ENCODE data around the gene FBXL13.
"Not testable (repeated sequence)": the region's sequence is repeated elsewhere in the genome, so short reads cannot be mapped to it uniquely, and the experiment has no call there.

FBXL13 gene

DNA sequence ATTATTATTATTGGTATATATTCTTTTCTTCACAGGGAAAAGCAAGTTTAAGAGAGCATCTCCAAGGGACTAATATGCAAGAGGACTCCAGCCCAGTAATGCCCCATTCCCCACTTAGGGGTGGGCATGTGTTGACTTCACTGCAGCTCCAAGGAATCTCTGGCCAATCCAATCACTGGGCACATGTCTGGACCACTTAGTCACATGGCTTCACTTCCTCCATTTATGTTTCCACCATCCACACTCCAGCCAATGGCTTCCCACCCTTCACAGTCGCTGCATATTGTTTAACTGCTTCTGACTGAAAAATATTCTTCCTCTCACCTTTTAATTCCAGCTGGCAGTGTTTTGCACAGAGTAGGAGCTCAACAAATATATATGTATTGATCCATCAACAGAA lies 43.6 kb downstream of the FBXL13 start:
- no peak for DNase-seq (ENCODE audit: low read depth in 1 of 2, low spot score in 1 of 2)

DNA sequence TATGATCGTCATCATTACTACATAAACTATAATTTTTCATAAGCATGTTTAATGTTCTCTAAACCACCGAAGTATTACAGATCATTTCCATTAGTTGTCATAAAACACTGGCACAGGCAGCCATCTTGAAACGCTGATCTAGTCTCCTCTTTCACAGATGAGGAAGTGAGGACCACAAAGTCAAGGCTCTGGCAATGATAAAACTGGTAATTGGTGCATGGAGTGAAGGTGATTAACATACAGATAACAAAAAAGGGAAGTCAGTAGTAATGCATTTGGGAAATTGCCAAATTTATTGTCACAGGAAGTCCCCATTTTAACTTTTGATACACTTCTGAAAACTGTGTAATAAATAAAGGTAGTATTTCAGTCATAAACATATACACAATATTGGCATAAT lies 49.3 kb downstream of the FBXL13 start:
- DNase-seq (ENCODE audit: low read depth in 1 of 2, low spot score in 1 of 2) = no peak

DNA sequence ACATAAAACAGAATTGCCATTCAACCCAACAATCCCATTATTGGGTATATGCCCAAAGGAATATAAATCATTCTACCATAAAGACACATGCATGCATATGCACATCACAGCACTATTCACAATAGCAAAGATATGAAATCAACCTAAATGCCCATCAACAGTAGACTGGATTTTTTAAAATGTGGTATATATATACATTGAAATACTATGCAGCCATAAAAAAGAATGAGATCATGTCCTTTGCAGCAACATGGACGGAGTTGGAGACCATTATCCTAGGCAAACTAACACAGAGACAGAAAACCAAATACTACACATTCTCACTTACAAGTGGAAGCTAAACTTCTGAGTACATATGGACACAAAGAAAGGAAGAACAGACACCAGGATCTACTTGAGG lies 51.0 kb downstream of the FBXL13 start:
- DNase-seq (ENCODE audit: low read depth in 1 of 2, low spot score in 1 of 2) = not testable (repeated sequence)

DNA sequence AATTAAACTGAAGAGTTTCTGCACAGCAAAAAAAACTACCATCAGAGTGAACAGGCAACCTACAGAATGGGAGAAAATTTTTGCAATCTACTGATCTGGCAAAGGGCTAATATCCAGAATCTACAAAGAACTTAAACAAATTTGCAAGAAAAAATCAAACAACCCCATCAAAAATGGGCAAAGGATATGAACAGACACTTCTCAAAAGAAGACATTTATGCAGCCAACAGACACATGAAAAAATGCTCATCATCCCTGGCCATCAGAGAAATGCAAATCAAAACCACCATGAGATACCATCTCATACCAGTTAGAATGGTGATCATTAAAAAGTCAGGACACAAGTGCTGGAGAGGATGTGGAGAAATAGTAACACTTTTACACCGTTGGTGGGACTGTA lies 53.1 kb downstream of the FBXL13 start:
- not testable (repeated sequence) for DNase-seq (ENCODE audit: low read depth in 1 of 2, low spot score in 1 of 2)

DNA sequence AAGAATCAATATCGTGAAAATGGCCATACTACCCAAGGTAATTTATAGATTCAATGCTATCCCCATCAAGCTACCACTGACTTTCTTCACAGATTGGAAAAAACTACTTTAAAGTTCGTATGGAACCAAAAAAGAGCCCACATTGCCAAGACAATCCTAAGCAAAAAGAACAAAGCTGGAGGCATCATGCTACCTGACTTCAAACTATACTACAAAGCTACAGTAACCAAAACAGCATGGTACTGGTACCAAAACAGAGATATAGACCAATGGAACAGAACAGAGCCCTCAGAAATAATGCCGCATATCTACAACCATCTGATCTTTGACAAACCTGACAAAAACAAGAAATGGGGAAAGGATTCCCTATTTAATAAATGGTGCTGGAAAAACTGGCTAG lies 53.7 kb downstream of the FBXL13 start:
- not testable (repeated sequence) for DNase-seq (ENCODE audit: low read depth in 1 of 2, low spot score in 1 of 2)

DNA sequence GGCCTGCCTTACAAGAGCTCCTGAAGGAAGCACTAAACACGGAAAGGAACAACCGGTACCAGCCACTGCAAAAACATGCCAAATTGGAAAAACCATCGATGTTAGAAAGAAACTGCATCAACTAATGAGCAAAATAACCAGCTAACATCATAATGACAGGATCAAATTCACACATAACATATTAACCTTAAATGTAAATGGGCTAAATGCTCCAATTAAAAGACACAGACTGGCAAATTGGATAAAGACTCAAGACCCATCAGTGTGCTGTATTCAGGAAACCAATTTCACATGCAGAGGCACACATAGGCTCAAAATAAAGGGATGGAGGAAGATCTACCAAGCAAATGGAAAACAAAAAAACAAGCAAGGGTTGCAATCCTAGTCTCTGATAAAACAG lies 56.3 kb downstream of the FBXL13 start:
- DNase-seq (ENCODE audit: low read depth in 1 of 2, low spot score in 1 of 2) = not testable (repeated sequence)

DNA sequence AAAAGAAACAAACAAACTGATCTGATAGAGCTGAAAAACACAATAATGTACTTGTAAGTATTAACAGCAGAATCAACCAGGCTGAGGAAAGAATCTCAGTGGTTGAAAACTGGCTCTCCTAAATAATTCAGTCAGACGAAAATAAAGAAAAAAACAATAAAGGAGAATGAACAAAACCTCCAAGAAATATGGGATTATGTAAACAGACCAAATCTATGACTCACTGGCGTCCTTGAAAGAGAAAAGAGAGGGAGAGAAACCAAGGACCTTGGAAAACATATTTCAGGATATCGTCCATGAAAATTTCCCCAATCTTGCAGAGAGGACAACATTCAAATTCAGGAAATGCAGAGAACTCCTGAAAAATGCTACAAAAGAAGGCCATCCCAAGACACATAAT lies 62.9 kb downstream of the FBXL13 start:
- DNase-seq (ENCODE audit: low read depth in 1 of 2, low spot score in 1 of 2) = no peak

DNA sequence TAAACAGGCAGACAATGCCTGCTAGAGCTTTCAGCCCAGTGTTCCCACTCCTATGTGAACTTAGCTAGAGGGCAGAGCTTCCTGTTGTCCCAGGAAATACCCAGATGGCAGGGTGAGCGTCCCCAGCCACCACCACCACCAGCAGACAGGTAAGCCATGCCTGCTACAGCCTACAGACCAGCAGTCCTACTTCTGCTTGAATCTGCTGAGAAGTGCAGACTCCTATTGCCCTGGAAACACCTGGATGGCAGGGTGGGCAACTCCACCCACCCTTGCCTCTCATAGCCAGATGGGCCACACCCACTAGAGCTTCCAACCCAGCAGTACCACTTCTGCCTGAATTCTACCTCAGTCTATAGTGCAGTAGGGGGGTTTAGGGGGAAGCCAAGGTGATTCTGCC lies 64.4 kb downstream of the FBXL13 start:
- no peak for DNase-seq (ENCODE audit: low read depth in 1 of 2, low spot score in 1 of 2)

DNA sequence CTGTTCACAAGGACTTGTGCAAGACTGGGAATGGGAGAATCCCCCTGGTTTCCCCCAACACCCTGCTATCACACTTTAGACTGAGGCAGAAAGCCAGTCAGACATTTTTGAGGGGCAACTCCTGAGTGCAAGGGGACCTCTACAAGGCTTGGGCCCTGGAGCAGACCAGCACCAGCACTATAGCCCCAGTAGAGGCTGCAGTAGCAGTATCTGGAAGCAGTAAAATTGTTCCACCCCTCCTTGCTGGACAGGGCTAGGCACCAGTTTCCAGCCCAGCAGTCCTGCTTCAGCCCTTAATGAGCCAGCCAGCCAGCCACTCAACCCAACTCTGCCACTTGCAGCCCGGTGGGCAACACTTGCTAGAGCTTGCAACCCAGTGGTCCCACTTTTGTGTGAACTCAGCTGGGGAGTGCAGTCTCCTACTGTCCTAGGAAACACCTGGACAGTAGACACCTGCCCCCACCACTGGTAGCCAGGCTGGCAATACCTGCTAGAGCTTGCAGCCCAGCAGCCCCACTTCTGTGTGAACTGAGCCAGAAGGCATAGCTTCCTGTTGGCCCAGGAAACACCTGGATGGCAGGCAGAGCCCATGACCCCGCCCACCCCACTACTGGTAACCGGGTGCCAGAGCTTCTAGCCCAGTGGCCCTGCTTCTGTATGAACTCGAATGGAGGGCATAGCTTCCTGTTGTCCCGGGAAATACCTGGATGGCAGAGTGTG lies 65.0 kb downstream of the FBXL13 start:
- DNase-seq (ENCODE audit: low read depth in 1 of 2, low spot score in 1 of 2) = no peak

DNA sequence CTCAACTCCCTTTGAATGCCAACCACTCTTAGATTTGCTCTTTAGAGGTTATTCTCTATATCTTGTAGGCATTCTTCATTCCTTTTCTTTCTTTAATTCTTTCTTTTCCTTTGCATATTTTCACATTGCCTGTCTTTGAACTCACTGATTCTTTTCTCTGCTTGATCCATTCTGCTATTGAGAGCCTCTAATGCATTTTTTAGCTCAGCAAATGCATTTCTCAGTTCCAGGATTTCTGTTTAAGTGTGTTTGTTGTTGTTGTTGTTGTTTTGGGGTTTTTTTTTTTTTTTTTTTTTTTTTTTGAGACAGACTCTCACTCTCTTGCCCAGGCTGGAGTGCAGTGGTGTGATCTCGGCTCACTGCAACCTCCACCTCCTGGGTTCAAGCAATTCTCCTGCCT lies 71.6 kb downstream of the FBXL13 start:
- no peak for DNase-seq (ENCODE audit: low read depth in 1 of 2, low spot score in 1 of 2)

DNA sequence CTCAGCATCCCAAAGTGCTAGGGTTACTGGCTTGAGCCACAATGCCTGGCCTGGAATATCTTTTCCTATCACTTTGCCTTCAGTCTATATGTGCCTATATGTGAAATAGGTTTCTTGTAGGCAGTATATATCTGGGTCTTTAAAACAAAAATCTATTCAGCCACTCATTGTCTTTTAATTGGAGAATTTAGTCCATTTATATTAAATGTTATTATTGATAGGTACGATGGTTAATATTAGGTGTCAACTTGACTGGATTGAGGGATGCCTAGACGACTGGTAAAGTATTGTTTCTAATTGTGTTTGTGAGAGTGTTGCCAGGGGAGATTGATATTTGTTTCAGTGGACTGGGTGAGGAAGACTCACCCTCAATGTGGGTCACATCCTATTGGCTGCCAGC lies 73.4 kb downstream of the FBXL13 start:
- DNase-seq (ENCODE audit: low read depth in 1 of 2, low spot score in 1 of 2) = no peak

DNA sequence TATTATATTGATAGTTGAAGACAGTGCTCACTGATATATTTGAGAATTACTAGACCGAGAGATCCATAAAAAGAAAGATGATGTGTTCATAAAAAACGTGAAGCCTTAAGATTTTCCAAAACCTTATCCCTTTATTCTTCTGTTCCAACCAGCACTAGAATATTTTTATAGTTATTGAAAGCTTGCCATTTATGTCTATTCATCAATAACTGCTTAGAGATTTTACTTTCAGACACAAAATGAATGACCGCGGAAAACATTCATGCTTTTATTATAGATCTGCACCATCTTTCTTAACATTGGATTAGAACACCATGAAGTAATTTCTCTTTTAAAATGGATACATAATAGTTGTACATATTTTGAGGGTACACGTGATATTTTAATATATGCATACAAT lies 77.6 kb downstream of the FBXL13 start:
- DNase-seq (ENCODE audit: low read depth in 1 of 2, low spot score in 1 of 2) = no peak

DNA sequence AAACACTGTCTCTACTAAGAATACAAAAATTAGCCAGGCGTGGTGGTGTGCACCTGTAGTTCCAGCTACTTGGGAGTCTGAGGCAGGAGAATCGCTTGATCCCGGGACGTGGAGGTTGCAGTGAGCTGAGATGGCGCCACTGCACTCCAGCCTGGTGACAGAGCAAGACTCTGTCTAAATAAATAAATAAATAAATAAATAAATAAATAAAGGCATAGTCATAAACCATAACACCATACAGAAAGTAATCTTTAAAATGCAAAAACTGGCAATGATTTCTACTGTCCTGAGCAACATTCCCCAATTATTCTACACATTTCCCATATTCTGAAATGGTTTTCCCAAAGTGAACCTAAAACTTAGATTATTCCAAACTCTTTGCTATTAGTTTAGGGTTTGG lies 79.0 kb downstream of the FBXL13 start:
- DNase-seq (ENCODE audit: low read depth in 1 of 2, low spot score in 1 of 2) = not testable (repeated sequence)

DNA sequence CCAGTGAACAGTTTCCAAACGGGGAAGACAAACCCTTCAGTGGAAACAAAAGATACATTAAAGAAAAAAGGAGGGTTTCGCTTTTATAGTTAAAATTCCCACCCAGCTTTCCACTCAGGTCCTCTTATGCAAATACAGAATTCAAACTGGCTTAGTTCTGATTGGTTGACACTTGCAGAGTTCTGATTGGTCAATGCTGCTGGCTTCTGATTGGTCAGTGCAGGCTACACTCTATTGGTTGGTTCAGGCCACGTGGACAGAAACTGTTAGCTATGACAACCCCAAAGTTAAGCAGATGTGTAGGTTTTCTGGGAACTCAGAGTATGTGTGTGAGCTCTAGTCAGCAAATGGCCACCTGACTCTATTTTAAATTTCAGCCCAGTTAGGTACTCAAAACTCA lies 80.0 kb downstream of the FBXL13 start:
- DNase-seq (ENCODE audit: low read depth in 1 of 2, low spot score in 1 of 2) = no peak

DNA sequence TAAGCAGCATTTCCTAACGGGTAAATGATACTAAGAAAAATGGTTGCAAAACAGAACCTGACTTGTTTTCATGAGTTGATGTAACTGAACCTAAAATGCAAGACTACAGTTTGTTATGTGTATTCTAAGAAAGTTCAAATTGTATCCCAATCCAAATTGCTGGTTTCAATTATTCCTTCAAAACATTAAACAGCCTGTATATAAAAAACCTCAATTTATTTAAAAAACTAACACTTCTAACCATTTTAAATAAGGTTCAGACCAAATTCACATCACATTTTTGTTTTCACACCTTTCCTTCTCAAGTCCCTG lies 80.9 kb downstream of the FBXL13 start:
- no peak for DNase-seq (ENCODE audit: low read depth in 1 of 2, low spot score in 1 of 2)

DNA sequence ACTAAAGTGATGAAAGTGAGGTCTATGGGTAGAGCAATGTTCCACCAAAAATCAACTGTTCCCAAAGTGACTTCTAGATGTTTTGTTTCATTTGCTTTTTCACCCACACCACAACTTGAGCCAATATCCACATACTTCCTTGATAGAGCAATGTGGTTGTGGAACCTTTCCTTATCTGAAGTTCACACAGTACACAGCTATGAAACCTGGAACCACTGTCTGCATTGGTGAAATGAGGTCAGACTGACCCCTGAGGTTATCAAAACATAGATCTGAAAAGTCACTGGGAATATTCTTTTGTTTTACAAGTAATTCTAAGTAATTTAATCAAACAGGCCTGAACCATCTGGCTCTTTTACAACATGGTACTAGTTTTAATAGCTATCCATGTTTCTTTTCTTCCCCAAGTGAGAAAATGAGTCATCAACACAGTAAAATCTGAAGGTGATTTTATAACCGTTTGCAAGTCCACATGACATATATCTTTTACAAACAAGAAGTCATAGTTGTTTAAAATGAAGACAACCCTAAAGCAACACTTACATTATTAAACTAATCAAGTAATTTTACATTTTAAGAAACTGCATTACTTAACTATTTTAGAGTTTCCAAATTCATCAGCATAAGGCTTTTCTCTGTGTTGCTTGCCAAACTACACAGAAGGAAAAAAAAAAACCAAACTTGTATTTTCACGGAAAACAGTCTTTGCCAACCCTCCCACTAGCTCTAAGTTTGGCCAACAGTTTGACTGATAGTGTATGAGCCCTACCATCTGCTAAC lies 81.5 kb downstream of the FBXL13 start:
- no peak for DNase-seq (ENCODE audit: low read depth in 1 of 2, low spot score in 1 of 2)

DNA sequence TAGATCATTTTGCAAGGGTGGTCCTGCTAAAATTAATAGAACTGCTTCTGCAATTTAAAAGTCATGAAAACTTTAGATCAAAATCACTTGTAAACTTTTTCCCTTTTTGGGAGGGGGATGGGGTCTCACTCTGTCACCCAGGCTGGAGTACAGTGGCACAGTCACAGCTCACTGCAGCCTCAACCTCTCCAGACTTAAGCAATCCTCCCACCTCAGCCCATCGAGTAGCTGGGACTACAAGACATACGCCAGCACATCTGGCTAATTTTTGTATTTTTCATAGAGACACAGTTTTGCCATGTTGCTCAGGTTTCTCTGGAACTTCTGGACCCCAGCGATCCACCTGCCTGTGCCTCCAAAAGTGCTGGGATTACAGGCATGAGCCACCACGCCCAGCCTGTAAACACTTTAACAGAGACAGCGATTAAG lies 82.1 kb downstream of the FBXL13 start:
- DNase-seq (ENCODE audit: low read depth in 1 of 2, low spot score in 1 of 2) = no peak

DNA sequence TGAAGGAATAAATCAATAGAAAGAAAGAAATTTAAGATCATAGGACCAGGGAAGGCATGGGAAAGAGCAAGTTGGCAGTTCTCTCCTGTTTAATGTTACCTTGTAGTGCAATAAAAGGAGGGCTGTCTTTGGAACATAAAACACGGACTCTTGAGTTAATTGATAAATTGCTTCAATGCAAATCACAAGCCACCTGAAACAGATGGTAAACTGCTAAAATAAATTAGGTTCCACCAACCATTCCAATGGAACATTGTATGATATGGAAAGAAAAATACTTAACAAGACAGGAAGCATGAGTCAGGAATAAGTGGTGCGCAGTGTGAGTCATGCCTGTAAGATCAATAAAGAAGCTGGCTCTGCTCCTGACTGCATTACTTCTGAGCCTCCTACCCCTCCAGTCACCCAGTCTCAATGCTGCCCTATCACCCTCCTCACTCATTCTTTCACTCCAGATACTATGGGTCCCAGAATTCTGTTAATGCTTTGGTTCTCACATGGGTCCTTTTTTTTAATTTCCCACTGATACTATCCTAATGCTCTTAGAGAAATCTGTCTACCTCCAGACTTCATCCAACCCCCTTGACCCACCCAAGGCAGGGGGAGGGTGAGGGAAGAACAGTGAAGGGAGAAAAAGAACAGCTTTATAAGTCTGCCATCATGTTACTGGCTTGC lies 82.9 kb downstream of the FBXL13 start:
- DNase-seq (ENCODE audit: low read depth in 1 of 2, low spot score in 1 of 2) = no peak

DNA sequence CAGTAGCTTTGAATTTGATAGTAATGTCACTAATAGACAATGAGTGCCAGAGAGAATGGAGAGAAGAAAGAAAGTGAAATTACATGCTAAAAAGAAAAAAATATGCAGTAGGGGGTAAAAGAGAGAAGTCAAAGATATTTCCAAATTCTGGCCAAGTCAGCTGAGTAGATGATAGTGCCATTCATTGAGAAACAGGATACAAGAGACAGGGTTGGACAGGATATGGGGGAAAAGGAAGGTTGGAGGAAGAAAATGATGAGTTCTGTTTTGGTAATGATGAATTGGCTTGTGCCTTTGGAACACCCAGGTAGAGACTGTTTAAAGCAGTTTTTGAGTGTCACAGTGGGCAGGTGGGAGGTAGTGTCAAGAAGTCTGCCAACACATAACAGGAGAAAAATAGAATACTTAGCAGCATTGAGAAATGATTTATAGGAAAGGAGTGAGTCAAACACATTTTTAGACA lies 83.5 kb downstream of the FBXL13 start:
- DNase-seq (ENCODE audit: low read depth in 1 of 2, low spot score in 1 of 2) = no peak

DNA sequence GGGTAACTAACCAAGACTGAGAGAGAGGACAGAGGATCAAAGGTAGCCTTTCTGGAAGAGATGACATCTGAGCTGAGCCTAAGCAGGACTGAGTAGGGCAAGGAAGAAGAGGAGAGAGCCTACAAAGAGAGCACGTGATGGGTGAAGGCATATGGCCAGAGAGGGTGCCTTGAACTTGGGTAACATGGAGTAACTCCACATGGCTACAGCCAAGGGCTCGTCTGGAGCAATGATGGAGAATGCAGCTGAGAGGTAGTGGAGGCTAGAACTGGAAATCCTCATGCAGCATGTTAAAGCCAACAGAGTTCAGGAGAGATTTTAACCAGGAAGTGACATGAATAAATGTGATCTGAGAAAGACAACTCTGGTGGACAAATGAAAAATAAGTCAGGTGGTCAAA lies 84.0 kb downstream of the FBXL13 start:
- no peak for DNase-seq (ENCODE audit: low read depth in 1 of 2, low spot score in 1 of 2)

DNA sequence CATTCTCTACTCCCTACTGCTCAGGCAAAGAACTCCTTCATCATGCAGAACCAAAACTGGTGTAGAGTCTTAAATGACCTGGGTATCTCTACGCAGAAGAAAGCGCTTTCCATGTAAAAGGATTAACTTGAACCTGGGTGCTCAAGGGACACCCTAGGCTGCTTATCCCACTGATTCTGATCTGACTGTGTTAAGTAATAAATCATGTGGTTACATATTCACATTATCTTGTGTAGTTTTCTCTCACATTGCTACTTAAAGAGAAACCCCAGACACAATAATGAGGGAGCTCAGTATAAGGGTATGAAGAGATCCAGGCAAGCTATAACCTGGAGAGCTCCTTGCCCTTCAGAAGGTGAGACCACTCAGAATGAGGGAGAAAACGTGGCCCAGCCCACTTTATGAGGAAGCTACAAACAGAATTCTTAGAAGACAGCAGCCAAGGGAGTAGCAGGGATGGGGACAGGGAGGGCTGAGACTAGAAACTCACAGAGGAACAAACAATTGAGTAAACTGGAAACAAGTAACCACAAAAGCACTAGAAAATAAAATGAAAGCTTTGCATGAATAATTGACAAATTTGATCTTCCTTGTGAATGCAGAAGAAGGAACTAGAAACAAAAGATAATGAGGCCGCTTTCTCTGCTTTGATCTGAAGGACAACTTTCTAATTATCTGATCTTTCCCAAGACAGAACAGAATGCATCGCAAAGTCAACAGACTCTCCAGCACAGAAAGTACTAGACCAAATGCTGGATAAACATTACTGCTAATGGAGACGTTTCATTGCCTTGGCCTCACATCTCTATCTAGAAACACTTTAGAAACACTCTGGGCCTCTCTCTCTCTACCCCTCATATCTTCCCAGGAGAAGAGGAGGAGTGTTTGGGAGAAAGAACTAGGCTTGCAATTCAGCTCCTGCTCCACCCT lies 85.7 kb downstream of the FBXL13 start:
- no peak for DNase-seq (ENCODE audit: low read depth in 1 of 2, low spot score in 1 of 2)
